ENCODE results near the gene DCAF17. TPM values are rescaled to one million over a fixed set of nuclear protein-coding genes. Genes with fewer than 3 reads are reported as not detected.

Gene DCAF17
- total and polyA plus RNA-seq, 2 of the 13 experiments (the other 11 are each of a cell fraction or from before 2014, with no cell fraction given) = 13.7 to 30.0 TPM

DNA sequence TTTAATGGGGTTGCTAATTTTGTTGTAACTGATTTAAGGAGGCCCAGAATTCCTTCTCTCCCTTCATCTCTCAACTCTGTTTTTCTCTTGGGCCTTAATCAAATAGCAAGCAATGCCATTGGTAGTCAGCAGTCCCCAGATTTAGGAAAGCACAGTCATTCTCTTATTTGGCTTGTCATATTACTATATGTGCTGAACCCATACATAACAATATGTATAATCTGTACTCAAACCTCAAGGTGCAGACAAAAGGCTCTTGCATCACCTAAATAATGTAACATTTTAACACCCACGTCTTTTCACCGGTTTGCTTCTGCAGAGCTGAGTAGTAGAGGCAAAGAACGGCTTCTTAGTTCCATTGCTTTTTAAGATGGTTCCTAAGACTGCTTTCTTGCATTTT is 33.6 kb upstream of the DCAF17 start:
- POLR2A ChIA-PET = no interaction called here
- 97% methylated on average over 3 of the region's 3 CpGs for WGBS (ENCODE audit: low lambda C conversion rate)
- TF ChIP-seq, protein P1, sequence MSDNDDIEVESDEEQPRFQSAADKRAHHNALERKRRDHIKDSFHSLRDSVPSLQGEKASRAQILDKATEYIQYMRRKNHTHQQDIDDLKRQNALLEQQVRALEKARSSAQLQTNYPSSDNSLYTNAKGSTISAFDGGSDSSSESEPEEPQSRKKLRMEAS (IDR thresholded peaks at IDR 0.05) = no peak
- TF ChIP-seq ZNF710 (CRISPR knock-in tag; IDR thresholded peaks at IDR 0.05; ENCODE audit: borderline replicate concordance) = no peak
- no peak for TF ChIP-seq CEBPZ (IDR thresholded peaks at IDR 0.05; ENCODE audit: low read length)
- TF ChIP-seq SP140L (CRISPR knock-in tag; IDR thresholded peaks at IDR 0.05; ENCODE audit: borderline replicate concordance) = no peak
- no peak for TF ChIP-seq ZBTB3 (CRISPR knock-in tag; IDR thresholded peaks at IDR 0.05; ENCODE audit: borderline replicate concordance, low read depth)
- no peak for TF ChIP-seq PRMT3 (CRISPR knock-in tag; IDR thresholded peaks at IDR 0.05; ENCODE audit: borderline replicate concordance, low read depth)
- no peak for TF ChIP-seq NFIB (CRISPR knock-in tag; IDR thresholded peaks at IDR 0.05; ENCODE audit: borderline replicate concordance)
- no peak for TF ChIP-seq ZNF580 (CRISPR knock-in tag; IDR thresholded peaks at IDR 0.05; ENCODE audit: borderline replicate concordance, low read depth)
- no peak for TF ChIP-seq ZNF44 (CRISPR knock-in tag; IDR thresholded peaks at IDR 0.05)
- no peak for TF ChIP-seq ZNF713 (CRISPR knock-in tag; IDR thresholded peaks at IDR 0.05)
- TF ChIP-seq ZNF629 (CRISPR knock-in tag; conservative IDR thresholded peaks at IDR 0.05) = no peak
- TF ChIP-seq RERE (CRISPR knock-in tag; IDR thresholded peaks at IDR 0.05; ENCODE audit: low read depth) = no peak

More for the DNA sequence above, 33.6 kb upstream of the DCAF17 start:
- Histone ChIP-seq H4K20me1 (ENCODE audit: insufficient read depth, low read length) (no peaks in the 10 kb centered on the region), H3K4me3 (replicated peaks in 1 of 3; ENCODE audit: insufficient read depth in 1 of 3, low read depth in 2 of 3, low read length in 3 of 3) (no peak overlapping the region), H2AFZ (ENCODE audit: low read length) (no peak overlapping the region), H3K27ac (ENCODE audit: extremely low read length, insufficient read depth, low read length) (no peak overlapping the region), H3K9ac (ENCODE audit: insufficient read depth, low read depth, low read length) (no peak overlapping the region), H3K4me2 (ENCODE audit: low read depth, low read length) (no peak overlapping the region), H3K27me3 (ENCODE audit: control insufficient read depth in 1 of 2, insufficient read depth in 2 of 2, low read length in 2 of 2) (no peaks in the 10 kb centered on the region), H3K79me2 (ENCODE audit: insufficient read depth, low read length) (peaks cover 51% of the 10 kb centered on the region), H3K9me3 (ENCODE audit: low read length) (peaks cover 6% of the 10 kb centered on the region; the same call in 1 of the 2 replicates), H3K4me1 (ENCODE audit: insufficient read depth, low read length) (no peaks in the 10 kb centered on the region), H3K36me3 (replicated peaks in 1 of 2; ENCODE audit: control insufficient read depth in 1 of 2, insufficient read depth in 2 of 2, low read length in 2 of 2) (0 out of 5 replicates have a peak, but pooled peaks cover 0 to 2% of the 10 kb centered on the region in 2 experiments)
- CTCF ChIA-PET (ENCODE audit: low intra/inter-chr PET ratio, low total read pairs) = no interaction called here
- BruUV-seq (replicated peaks) = no TSS peak
- in situ Hi-C loops (cut with HindIII; ENCODE audit: extremely low pct_ligation_motif_present, low pct_unique_long_range_greater_than_20kb) = no loop called here
- FAIRE-seq = no peak
- DNase-seq (ENCODE audit: low spot score) = no peak
- intact Hi-C loops (cut with micrococcal nuclease; ENCODE audit: unreplicated experiment) = no loop called here
- no peak for ATAC-seq
